ENCODE data around the gene ZNF24. TPM values are rescaled to one million over a fixed set of nuclear protein-coding genes. Genes with fewer than 3 reads are reported as not detected.

ZNF24 gene
- total RNA-seq, 2 experiments from 2014 or later: 63.2 to 66.4 TPM

GRCh38 chr18:35344736-35345459 is 678 bp upstream of the ZNF24 start:
- DNase-seq (no peak), ATAC-seq (ENCODE audit: low read depth) (no peak)
- peak overlapping the region; percentile 97 for H3K4me3 Mint-ChIP-seq
- peaks cover 3% of the 10 kb centered on the region for H3K27me3 Mint-ChIP-seq
- H3K36me3 Mint-ChIP-seq: peaks cover 4% of the 10 kb centered on the region
- no peaks in the 10 kb centered on the region for H3K9me3 Mint-ChIP-seq
- H3K4me1 Mint-ChIP-seq: peaks cover 21% of the 10 kb centered on the region
- POLR2A ChIA-PET: interaction anchor here (0.9 to 2.4 kb wide), 8 partner anchors 10 to 784 kb away, joined by 3 to 19 read pairs (median 4); partner anchors contain the start of genes INO80C, SLC39A6, ZNF396 and ZNF397
- peak overlapping the region; percentile 95 for H3K27ac Mint-ChIP-seq

DNA sequence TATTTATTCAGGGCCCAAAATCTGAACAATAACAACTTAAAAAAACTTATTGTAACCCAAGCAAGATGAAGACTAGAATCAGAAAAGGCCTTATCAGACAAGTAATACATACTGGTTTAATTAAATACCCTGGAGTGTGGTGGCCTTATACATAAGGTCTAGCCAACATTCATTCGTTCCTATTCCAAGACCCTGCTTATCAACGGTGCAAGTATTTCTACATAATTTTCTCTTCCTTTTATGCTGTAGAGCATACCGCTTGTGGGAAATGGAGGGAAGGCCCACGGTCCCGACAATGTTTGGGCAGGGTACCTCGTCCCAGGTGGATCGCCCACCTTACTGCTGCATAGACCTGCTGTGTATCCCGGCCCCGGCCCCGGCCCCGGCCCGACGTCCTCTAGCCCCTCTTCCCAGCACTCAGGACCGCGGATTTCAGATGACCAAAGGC is 708 bp downstream of the ZNF24 start:
- H3K27me3 Mint-ChIP-seq: no peaks in the 10 kb centered on the region
- no peaks in the 10 kb centered on the region for H3K9me3 Mint-ChIP-seq
- peaks cover 23% of the 10 kb centered on the region for H3K4me1 Mint-ChIP-seq
- no peak for ATAC-seq (ENCODE audit: low read depth)
- DNase-seq: no peak
- H3K36me3 Mint-ChIP-seq: peaks cover 17% of the 10 kb centered on the region
- H3K4me3 Mint-ChIP-seq: peak overlapping the region; percentile 97
- H3K27ac Mint-ChIP-seq: peak overlapping the region; percentile 95
- POLR2A ChIA-PET: interaction anchor here (0.5 to 2.4 kb wide), 8 partner anchors 8 to 785 kb away, joined by 3 to 19 read pairs (median 4); partner anchors contain the start of genes INO80C, SLC39A6, ZNF397 and ZSCAN30

DNA sequence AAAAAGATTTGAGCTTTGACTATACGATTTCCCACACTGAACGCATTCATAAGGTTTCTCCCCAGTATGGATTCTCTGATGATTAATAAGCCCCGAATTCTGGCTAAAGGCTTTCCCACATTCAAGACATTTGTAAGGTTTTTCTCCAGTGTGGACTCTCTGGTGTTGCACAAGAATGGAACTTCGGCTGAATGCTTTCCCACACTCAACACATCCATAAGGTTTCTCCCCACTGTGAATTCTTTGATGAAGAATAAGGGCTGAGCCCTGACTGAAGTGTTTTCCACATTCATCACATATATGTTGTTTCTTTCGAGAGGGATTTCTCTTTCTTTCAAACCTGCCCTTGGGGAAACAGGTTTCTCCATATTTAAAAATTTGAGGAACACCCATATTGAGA is 6.9 kb downstream of the ZNF24 start:
- Mint-ChIP-seq H3K36me3 (peaks cover 71% of the 10 kb centered on the region), H3K27ac (no peak overlapping the region), H3K27me3 (no peaks in the 10 kb centered on the region), H3K9me3 (no peaks in the 10 kb centered on the region), H3K4me1 (peaks cover 8% of the 10 kb centered on the region), H3K4me3 (no peak overlapping the region)
- POLR2A ChIA-PET: no interaction called here
- ATAC-seq (ENCODE audit: low read depth) (no peak), DNase-seq (no peak)

- Mint-ChIP-seq H3K4me1 (peaks cover 5% of the 10 kb centered on the region), H3K27ac (no peak overlapping the region), H3K9me3 (no peaks in the 10 kb centered on the region), H3K4me3 (no peak overlapping the region), H3K36me3 (peaks cover 72% of the 10 kb centered on the region), H3K27me3 (no peaks in the 10 kb centered on the region)
- no peak for ATAC-seq (ENCODE audit: low read depth)
- POLR2A ChIA-PET: no interaction called here
- DNase-seq: no peak
These were observed 8.4 kb downstream of the ZNF24 start for GRCh38 chr18:35335866-35336265.

- peaks cover 1% of the 10 kb centered on the region for H3K4me1 Mint-ChIP-seq
- H3K4me3 Mint-ChIP-seq: no peak overlapping the region
- H3K9me3 Mint-ChIP-seq: no peaks in the 10 kb centered on the region
- DNase-seq (no peak), ATAC-seq (ENCODE audit: low read depth) (no peak)
- no peaks in the 10 kb centered on the region for H3K27me3 Mint-ChIP-seq
- H3K27ac Mint-ChIP-seq: no peak overlapping the region
- H3K36me3 Mint-ChIP-seq: peaks cover 69% of the 10 kb centered on the region
- POLR2A ChIA-PET: interaction anchor here (0.7 kb wide), 1 partner anchor 9 kb away, joined by 3 read pairs; the partner anchor contains the start of gene ZNF24
These were observed 9.4 kb downstream of the ZNF24 start for GRCh38 chr18:35334821-35335220.

- Mint-ChIP-seq H3K36me3 (peaks cover 63% of the 10 kb centered on the region), H3K9me3 (no peaks in the 10 kb centered on the region), H3K4me3 (no peak overlapping the region), H3K27me3 (no peaks in the 10 kb centered on the region), H3K4me1 (peaks cover 1% of the 10 kb centered on the region), H3K27ac (no peak overlapping the region)
- DNase-seq (no peak), ATAC-seq (ENCODE audit: low read depth) (no peak)
- POLR2A ChIA-PET: no interaction called here
These were observed 10.0 kb downstream of the ZNF24 start for GRCh38 chr18:35334212-35334611.

DNA sequence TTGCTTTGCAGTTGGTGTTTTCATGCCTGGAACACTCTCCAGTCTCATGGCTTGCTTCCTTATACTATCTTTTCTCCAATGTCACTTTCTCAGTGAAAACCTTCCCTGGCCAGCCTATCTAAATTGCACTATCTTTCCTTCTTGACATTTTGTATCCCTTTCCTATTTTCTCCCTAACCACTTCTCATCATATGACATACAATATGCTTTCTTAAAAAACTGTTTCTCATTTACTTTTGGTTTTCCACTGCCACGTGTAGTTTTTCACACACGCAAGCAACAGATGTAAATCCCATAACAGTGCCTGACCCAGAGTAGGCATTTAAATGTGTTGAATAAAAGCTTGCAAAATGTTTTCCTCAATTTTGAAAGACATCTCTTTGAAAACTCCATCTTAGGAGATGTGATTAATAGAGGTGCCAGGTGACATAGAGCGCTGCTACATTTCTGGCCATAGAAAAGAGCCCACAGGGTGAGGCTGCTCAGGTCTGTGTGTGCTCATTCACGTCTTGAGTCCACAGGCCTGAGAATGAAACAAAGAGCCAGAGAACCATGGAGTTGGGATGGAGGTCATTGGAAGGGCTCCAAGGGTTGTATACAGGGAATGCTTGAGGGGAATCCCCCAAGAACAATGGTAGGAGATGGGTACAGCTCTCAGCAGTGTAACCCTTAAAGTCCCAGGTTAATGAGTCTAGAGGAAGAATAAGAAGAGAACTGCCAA is 12.7 kb downstream of the ZNF24 start:
- no peaks in the 10 kb centered on the region for H3K27me3 Mint-ChIP-seq
- peaks cover 41% of the 10 kb centered on the region for H3K36me3 Mint-ChIP-seq
- H3K4me3 Mint-ChIP-seq: no peak overlapping the region
- POLR2A ChIA-PET: no interaction called here
- ATAC-seq (ENCODE audit: low read depth) (no peak), DNase-seq (no peak)
- no peaks in the 10 kb centered on the region for H3K4me1 Mint-ChIP-seq
- H3K27ac Mint-ChIP-seq: no peak overlapping the region
- H3K9me3 Mint-ChIP-seq: peaks cover 1% of the 10 kb centered on the region

GRCh38 chr18:35328868-35329267 is 15.4 kb downstream of the ZNF24 start:
- H3K4me3 Mint-ChIP-seq: no peak overlapping the region
- H3K27me3 Mint-ChIP-seq: no peaks in the 10 kb centered on the region
- no peak overlapping the region for H3K27ac Mint-ChIP-seq
- H3K36me3 Mint-ChIP-seq: peaks cover 20% of the 10 kb centered on the region
- DNase-seq (no peak), ATAC-seq (ENCODE audit: low read depth) (no peak)
- POLR2A ChIA-PET: no interaction called here
- no peaks in the 10 kb centered on the region for H3K4me1 Mint-ChIP-seq
- H3K9me3 Mint-ChIP-seq: peaks cover 1% of the 10 kb centered on the region

DNA sequence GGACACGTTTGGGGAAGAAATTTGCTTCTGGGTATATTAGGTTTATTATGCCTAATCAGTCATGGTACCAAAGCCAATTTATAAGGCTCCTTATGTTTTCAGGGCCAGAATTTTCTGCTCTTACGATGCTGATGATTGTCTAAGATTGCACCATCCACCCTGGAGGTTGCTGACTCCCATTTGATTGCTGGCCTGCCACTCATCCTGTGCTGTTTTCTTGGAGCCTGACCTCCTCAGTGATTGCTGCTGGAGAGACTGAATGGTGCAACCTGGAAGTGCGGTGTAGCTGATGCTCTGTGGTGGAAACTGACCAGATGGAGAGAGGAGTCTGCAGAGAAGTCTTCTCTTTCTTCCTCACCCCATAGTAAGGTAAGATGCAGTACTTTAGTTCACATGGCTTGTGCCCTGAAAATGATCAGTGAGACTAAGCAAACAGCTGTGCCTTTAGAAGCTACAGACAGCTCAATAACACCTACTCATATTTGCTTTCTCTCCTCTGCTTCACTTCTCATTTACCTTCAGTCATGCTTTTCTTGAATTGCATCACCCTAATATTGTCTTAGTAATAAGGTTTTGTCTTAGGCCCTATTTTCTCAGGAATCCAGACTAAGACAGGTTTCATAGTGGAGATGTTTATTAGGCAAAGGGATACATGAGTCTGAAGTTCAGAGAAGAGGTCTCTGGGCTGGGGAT is 17.4 kb downstream of the ZNF24 start:
- Mint-ChIP-seq H3K27me3 (no peaks in the 10 kb centered on the region), H3K9me3 (peaks cover 3% of the 10 kb centered on the region), H3K4me1 (no peaks in the 10 kb centered on the region), H3K4me3 (no peak overlapping the region), H3K36me3 (peaks cover 4% of the 10 kb centered on the region), H3K27ac (no peak overlapping the region)
- POLR2A ChIA-PET: no interaction called here
- ATAC-seq (ENCODE audit: low read depth) (no peak), DNase-seq (no peak)

GRCh38 chr18:35324926-35325655 is 19.1 kb downstream of the ZNF24 start:
- no peak overlapping the region for H3K27ac Mint-ChIP-seq
- H3K9me3 Mint-ChIP-seq: peaks cover 3% of the 10 kb centered on the region
- H3K36me3 Mint-ChIP-seq: peaks cover 4% of the 10 kb centered on the region
- POLR2A ChIA-PET: no interaction called here
- ATAC-seq (ENCODE audit: low read depth): no peak
- H3K4me1 Mint-ChIP-seq: no peaks in the 10 kb centered on the region
- no peak overlapping the region for H3K4me3 Mint-ChIP-seq
- DNase-seq: no peak
- no peaks in the 10 kb centered on the region for H3K27me3 Mint-ChIP-seq

- peaks cover 2% of the 10 kb centered on the region for H3K9me3 Mint-ChIP-seq
- no peak overlapping the region for H3K4me3 Mint-ChIP-seq
- no peaks in the 10 kb centered on the region for H3K27me3 Mint-ChIP-seq
- no peak for ATAC-seq (ENCODE audit: low read depth)
- no peaks in the 10 kb centered on the region for H3K4me1 Mint-ChIP-seq
- DNase-seq: no peak
- H3K36me3 Mint-ChIP-seq: peaks cover 2% of the 10 kb centered on the region
- no peak overlapping the region for H3K27ac Mint-ChIP-seq
- POLR2A ChIA-PET: no interaction called here
These were observed 21.4 kb downstream of the ZNF24 start for GRCh38 chr18:35322486-35323458.

DNA sequence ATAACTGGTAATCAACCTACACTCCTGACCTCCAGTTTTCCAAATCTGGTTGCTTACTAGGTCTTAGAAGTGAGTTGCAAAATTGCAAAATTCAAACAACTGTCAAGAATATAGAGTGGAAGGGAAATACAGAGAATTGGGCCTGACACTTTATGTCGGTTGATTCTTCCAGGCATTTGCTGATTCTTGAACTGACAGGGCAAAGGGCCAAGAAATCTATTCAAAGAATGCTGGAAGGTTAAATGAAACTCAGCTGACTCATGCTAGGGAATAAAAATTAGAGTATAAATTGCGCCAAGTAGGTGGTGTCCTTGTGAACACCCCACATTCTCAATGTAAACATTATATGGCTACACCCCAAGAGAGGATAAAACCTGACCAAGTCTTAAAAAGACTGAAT is 32.7 kb downstream of the ZNF24 start:
- peaks cover 2% of the 10 kb centered on the region for H3K27me3 Mint-ChIP-seq
- H3K4me3 Mint-ChIP-seq: no peak overlapping the region
- DNase-seq (no peak), ATAC-seq (ENCODE audit: low read depth) (no peak)
- peaks cover 39% of the 10 kb centered on the region for H3K9me3 Mint-ChIP-seq
- no peak overlapping the region for H3K27ac Mint-ChIP-seq
- no peaks in the 10 kb centered on the region for H3K4me1 Mint-ChIP-seq
- peaks cover 36% of the 10 kb centered on the region for H3K36me3 Mint-ChIP-seq
- POLR2A ChIA-PET: no interaction called here
